Common myeloid progenitor, CD34-positive (primary cell): Measurements from ENCODE around the gene IMMP2L.
A peak's percentile ranks its signal among the peaks of the same experiment; 100 is the strongest.
"Not testable (repeated sequence)": the region's sequence is repeated elsewhere in the genome, so short reads cannot be mapped to it uniquely, and the experiment has no call there.

ENCODE experiments used
- CTCF ChIA-PET: fragments of 350-600 bp; sonication (Branson Sonifier 250); formaldehyde crosslinking; loops from one replicate; lab custom pipeline; 2021; ENCODE audit warnings: antibody characterized with exemption; lab: Charles Lee
- POLR2A ChIA-PET: fragments of 350-600 bp; sonication (Branson Sonifier 250); formaldehyde crosslinking; loops from one replicate; lab custom pipeline; 2021; ENCODE audit warnings: antibody characterized with exemption; lab: Charles Lee
- DNase-seq, 3 donors: peaks; one replicate each; pipeline versions ENCODE4 v3.0.0 to v3.0.0-alpha.2; 2013
- H3K27ac ChIP-seq, 2 experiments: 1 replicate in 1 of 2; 2 replicates in 1 of 2; pipeline ENCODE4 v1.7.0; 2013; ENCODE audit warnings: inconsistent platforms in 2 of 2, low read length in 2 of 2, mild to moderate bottlenecking in 2 of 2, low read depth in 1 of 2, moderate library complexity in 1 of 2; ENCODE audit not compliant: severe bottlenecking in 2 of 2, insufficient read depth in 1 of 2, poor library complexity in 1 of 2
- H3K27me3 ChIP-seq, 5 experiments: replicated peaks in 2 of 5; 1 replicate in 3 of 5; 2 replicates in 2 of 5; pipeline versions ENCODE4 v1.6.1 to v1.7.0; 2013; ENCODE audit warnings: low read length in 4 of 5, mild to moderate bottlenecking in 2 of 5, moderate library complexity in 2 of 5, inconsistent platforms in 1 of 5; ENCODE audit not compliant: insufficient read depth in 5 of 5, control insufficient read depth in 4 of 5
- H3K36me3 ChIP-seq, 4 experiments: 1 replicate in 2 of 4; 2 replicates in 2 of 4; pipeline versions ENCODE4 v1.6.1 to v1.7.0; 2013; ENCODE audit warnings: low read length in 3 of 4, control low read depth in 1 of 4, mild to moderate bottlenecking in 1 of 4; ENCODE audit not compliant: control insufficient read depth in 4 of 4, insufficient read depth in 4 of 4
- H3K4me1 ChIP-seq, 4 experiments: 1 replicate in 3 of 4; 2 replicates in 1 of 4; pipeline versions ENCODE4 v1.6.1 to v1.7.1; 2013; ENCODE audit warnings: low read length in 3 of 4, mild to moderate bottlenecking in 3 of 4, control low read depth in 1 of 4, inconsistent platforms in 1 of 4, moderate library complexity in 1 of 4; ENCODE audit not compliant: control insufficient read depth in 4 of 4, insufficient read depth in 4 of 4; ENCODE audit errors: control extremely low read depth in 1 of 4
- H3K4me3 ChIP-seq, 7 experiments: 1 replicate in 4 of 7; 2 replicates in 3 of 7; pipeline versions ENCODE4 v1.5.1 to v1.7.0; 2013; ENCODE audit warnings: mild to moderate bottlenecking in 7 of 7, low read length in 6 of 7, moderate library complexity in 6 of 7, inconsistent platforms in 2 of 7, low read depth in 2 of 7, control low read depth in 1 of 7; ENCODE audit not compliant: insufficient read depth in 4 of 7, control insufficient read depth in 1 of 7; ENCODE audit errors: extremely low read depth in 1 of 7
- H3K9me3 ChIP-seq, 5 experiments: 1 replicate in 4 of 5; 2 replicates in 1 of 5; pipeline versions ENCODE4 v1.6.1 to v1.7.1; 2013; ENCODE audit warnings: low read length in 4 of 5, mild to moderate bottlenecking in 2 of 5, inconsistent platforms in 1 of 5, low read depth in 1 of 5, moderate library complexity in 1 of 5; ENCODE audit not compliant: control insufficient read depth in 4 of 5, insufficient read depth in 2 of 5; ENCODE audit errors: control extremely low read depth in 1 of 5
- WGBS: methylation state at CpG from one replicate; pipeline ENCODE4 v1.1.5; 2013; ENCODE audit not compliant: insufficient coverage; 5-methylcytosine and 5-hydroxymethylcytosine counted together

IMMP2L gene

DNA sequence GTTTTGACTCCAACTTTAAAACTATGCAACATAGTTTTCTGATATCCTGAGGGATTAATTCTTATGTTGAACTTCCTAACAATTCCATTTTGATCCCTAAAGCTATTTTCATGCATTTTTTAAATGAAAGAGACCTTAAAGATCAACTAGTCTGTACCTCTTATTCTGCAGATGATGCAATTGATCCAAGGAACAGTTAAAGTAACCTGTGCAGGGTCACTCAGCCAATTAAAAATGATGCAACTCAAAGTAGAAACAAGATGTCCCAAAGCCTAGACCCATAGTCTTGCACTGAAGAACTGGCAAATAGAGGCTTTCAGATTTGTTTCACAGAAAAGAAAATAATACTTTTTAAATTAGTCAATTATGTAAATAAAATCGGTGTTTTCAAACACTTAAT, 86.3 kb downstream of the IMMP2L start:
- ChIA-PET CTCF (no interaction called here), POLR2A (no interaction called here)
- Histone ChIP-seq H3K4me3 (no peak overlapping the region), H3K4me1 (peaks cover 0 to 6% (median 0%) of the 10 kb centered on the region in 4 experiments), H3K9me3 (peaks cover 0 to 8% (median 0%) of the 10 kb centered on the region in 5 experiments), H3K36me3 (no peaks in the 10 kb centered on the region), H3K27me3 (no peaks in the 10 kb centered on the region), H3K27ac (peak overlapping the region in 1 of 2 experiments; percentile 70)
- no peak for DNase-seq
- WGBS = no CpG with 5 or more reads among the region's 1 CpG

DNA sequence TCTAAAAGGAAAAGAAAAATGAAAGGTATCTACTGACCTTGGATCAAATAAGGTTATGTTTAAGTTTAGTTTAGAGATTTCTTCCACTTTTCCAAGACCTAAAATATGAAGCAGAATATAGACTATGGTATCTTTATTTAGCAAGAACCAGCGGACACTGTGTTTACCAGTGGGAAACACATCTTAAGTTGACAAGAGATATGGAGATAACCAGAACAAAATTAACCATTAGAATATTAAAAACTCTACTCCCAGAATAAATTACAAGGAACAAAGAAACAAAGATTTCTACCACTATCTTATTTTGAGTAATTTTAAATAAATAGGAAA, 86.9 kb downstream of the IMMP2L start:
- Histone ChIP-seq H3K27ac (peak overlapping the region in 1 of 2 experiments; percentile 70), H3K36me3 (no peaks in the 10 kb centered on the region), H3K27me3 (no peaks in the 10 kb centered on the region), H3K4me1 (peaks cover 0 to 6% (median 0%) of the 10 kb centered on the region in 4 experiments), H3K4me3 (peak overlapping the region in 2 of 7 experiments; percentile 30 to 35), H3K9me3 (peaks cover 0 to 9% (median 0%) of the 10 kb centered on the region in 5 experiments)
- ChIA-PET CTCF (interaction anchor here (0.9 kb wide), 1 partner anchor 14 kb away, joined by 4 read pairs; no protein-coding TSS in a partner anchor), POLR2A (no interaction called here)
- no CpG with 5 or more reads among the region's 1 CpG for WGBS
- no peak for DNase-seq

DNA sequence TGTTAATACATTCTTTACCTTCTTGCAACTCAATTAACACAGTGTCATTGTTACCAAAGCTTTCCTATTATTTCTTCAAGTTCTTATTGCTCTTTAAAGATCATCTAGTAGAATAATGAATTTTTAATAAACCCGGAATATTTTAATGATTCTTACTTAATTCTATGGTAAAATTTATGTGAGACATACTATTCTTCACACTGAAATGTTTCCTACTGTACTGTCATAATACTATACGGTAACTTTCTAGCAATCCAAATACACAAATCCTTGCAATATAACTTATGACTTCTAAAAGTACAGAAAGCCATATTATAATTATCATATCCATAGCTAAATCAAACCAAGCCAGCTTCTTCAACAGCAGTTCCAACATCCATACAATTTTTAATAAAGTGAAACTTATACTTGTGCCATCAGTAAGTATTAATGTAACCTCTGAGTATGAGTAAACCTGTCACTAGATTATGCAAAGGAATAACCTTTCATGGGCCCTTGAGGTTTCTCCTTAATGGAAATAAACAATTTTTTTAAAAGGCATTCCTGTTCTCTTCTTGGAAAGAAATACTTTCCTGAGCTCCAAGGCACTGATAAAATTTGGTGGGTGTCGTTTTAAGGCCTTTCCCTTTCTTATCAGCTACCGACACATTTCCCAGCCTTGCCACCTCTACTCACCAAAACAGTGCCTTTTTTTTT, 87.4 kb downstream of the IMMP2L start:
- Histone ChIP-seq H3K36me3 (no peaks in the 10 kb centered on the region), H3K4me1 (peaks cover 0 to 6% (median 0%) of the 10 kb centered on the region in 4 experiments), H3K27ac (peak overlapping the region in 1 of 2 experiments; percentile 70), H3K9me3 (peaks cover 0 to 9% (median 0%) of the 10 kb centered on the region in 5 experiments), H3K4me3 (peak overlapping the region in 2 of 7 experiments; percentile 30 to 35), H3K27me3 (no peaks in the 10 kb centered on the region)
- POLR2A ChIA-PET = no interaction called here
- WGBS = no CpG with 5 or more reads among the region's 4 CpGs
- peak; percentile 21 to 64 (median 43) for DNase-seq
- CTCF ChIA-PET = interaction anchor here (0.6 to 0.9 kb wide), 2 partner anchors 15 to 38 kb away, joined by 3 to 4 read pairs; no protein-coding TSS in a partner anchor

DNA sequence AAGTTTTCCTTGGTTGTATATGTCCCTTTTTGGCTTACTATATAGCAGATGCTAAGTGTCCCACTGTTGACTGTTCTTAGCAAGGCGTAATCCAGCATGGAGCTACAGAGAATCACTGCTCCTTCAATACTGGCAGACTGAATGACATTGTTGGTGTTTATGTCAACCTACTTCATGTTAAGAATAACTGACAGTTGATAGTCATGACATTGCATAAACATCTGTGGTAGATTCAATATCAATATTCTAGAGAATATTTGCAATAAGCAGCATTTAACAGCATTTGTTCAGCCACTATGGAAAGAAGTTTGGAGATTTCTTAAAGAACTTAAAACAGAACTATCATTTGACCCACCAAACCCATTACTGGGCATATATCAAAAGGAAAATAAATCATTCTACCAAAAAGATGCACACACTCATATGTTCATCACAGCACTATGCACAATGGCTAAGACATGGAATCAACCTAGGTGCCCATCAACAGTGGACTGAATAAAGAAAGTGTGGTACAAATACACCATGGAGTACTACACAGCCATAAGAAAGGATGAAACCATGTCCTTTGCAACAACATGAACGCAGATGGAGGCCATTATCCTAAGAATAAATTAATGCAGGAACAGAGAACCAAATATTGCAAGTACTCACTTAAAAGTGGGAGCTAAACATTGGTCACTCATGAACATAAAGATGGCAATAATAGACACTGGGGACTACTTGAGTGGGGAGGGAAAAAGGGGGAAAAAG, 88.7 kb downstream of the IMMP2L start:
- peaks cover 0 to 9% (median 0%) of the 10 kb centered on the region in 5 experiments for H3K9me3 ChIP-seq
- no peak for DNase-seq
- H3K4me1 ChIP-seq = peaks cover 0 to 6% (median 0%) of the 10 kb centered on the region in 4 experiments
- 100% methylated on average over 2 of the region's 2 CpGs for WGBS
- POLR2A ChIA-PET = no interaction called here
- no peaks in the 10 kb centered on the region for H3K27me3 ChIP-seq
- H3K4me3 ChIP-seq = no peak overlapping the region
- H3K27ac ChIP-seq = no peak overlapping the region
- CTCF ChIA-PET = no interaction called here
- H3K36me3 ChIP-seq = no peaks in the 10 kb centered on the region

DNA sequence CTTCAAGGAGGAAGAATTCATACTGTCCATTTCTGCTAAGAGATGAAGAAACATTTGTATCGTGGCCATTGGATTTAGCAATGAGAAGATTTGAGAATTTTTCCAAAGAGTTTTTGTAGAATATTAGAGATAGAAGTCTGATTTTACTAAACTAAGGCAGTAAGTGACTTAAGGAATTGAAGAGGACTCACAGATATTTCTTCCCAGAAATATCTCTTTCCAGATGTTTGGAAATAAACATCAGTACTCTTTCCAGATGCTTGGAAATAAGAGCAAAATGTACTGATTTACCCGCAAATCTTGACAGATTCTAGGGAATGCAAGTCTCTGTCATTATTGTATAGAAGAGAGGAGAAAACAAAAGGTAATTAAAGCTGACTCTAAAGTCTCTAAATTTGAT, 91.3 kb downstream of the IMMP2L start:
- H3K4me1 ChIP-seq = peaks cover 0 to 6% (median 0%) of the 10 kb centered on the region in 4 experiments
- H3K27me3 ChIP-seq = no peaks in the 10 kb centered on the region
- H3K4me3 ChIP-seq = no peak overlapping the region
- no peak for DNase-seq
- peaks cover 0 to 2% (median 0%) of the 10 kb centered on the region in 5 experiments for H3K9me3 ChIP-seq
- no CpG with 5 or more reads among the region's 2 CpGs for WGBS
- POLR2A ChIA-PET = interaction anchor here (0.6 kb wide), 1 partner anchor 78 kb away, joined by 4 read pairs; no protein-coding TSS in a partner anchor
- CTCF ChIA-PET = no interaction called here
- no peaks in the 10 kb centered on the region for H3K36me3 ChIP-seq
- H3K27ac ChIP-seq = no peak overlapping the region

- H3K27ac ChIP-seq, H3K36me3 ChIP-seq, H3K27me3 ChIP-seq, H3K4me3 ChIP-seq, H3K4me1 ChIP-seq, POLR2A ChIA-PET, DNase-seq, CTCF ChIA-PET, H3K9me3 ChIP-seq: not testable (repeated sequence)
- WGBS = no CpG with 5 or more reads among the region's 1 CpG
Measured at GRCh38 chr7:111469894-111470293, 92.4 kb downstream of the IMMP2L start.

GRCh38 chr7:111465774-111466173, 96.5 kb downstream of the IMMP2L start:
- H3K27ac ChIP-seq, H3K27me3 ChIP-seq, CTCF ChIA-PET, POLR2A ChIA-PET, DNase-seq, H3K36me3 ChIP-seq, H3K4me1 ChIP-seq, H3K4me3 ChIP-seq, H3K9me3 ChIP-seq: not testable (repeated sequence)
- WGBS = no CpG with 5 or more reads among the region's 3 CpGs
